HCT116 (cell line): ENCODE measurements around the gene YAE1. TPM values are rescaled to one million over a fixed set of nuclear protein-coding genes. Genes with fewer than 3 reads are reported as not detected.

Source experiments
- ATAC-seq: fragments of 200-7000 bp; cut with Tn5 transposase; 2 replicates; pipeline ENCODE4 v1.9.1; 2020; ENCODE audit warnings: mild to moderate bottlenecking, moderate library complexity
- BruUV-seq: library from RNA; stranded (reverse); fragments of 400-500 nt; replicated peaks from 2 replicates; lab custom pipeline; 2021; lab: Mats Ljungman, UMichigan
- CTCF ChIA-PET: fragments of 300-600 bp; sonication (Branson Sonifier 250); formaldehyde crosslinking; loops from one replicate; lab custom pipeline; 2021; ENCODE audit warnings: antibody characterized with exemption; lab: Charles Lee
- POLR2A ChIA-PET: fragments of 300-600, 350-600 bp; sonication (Branson Sonifier 250); formaldehyde crosslinking; loops from one replicate; lab custom pipeline; 2021; ENCODE audit warnings: antibody characterized with exemption; lab: Charles Lee
- RAD21 ChIA-PET, 2 experiments: fragments of 300-600 bp; sonication (Branson Sonifier 250); formaldehyde crosslinking; loops; one replicate each; lab custom pipeline; 2023; ENCODE audit warnings: low total read pairs in 2 of 2; ENCODE audit not compliant: uncharacterized antibody in 2 of 2, unreplicated experiment in 2 of 2, low non-redundant PET in 1 of 2; lab: Charles Lee
- DNase-seq: peaks from one replicate; pipeline ENCODE4 v3.0.0-alpha.2; 2010; ENCODE audit warnings: low read depth, low spot score
- H2AFZ ChIP-seq: fragments of 200-600 bp; shearing (Covaris generic), sonication (generic); 2 replicates; pipeline ENCODE4 v1.6.1; 2017; ENCODE audit warnings: low read depth, mixed run types, mixed read lengths, antibody characterized with exemption, low read length; ENCODE audit not compliant: poor library complexity, severe bottlenecking
- H3K27ac ChIP-seq: 2 replicates; pipeline ENCODE4 v1.5.1; 2012; ENCODE audit warnings: low read depth, low read length
- H3K27me3 ChIP-seq: fragments of 200-600 bp; sonication (generic); 2 replicates; pipeline ENCODE4 v1.6.1; 2016; ENCODE audit warnings: mixed run types, low read length, mixed read lengths; ENCODE audit not compliant: insufficient read depth
- H3K36me3 ChIP-seq, 2 experiments: fragments of 200-500 bp in 1 of 2; fragments of 200-600 bp in 1 of 2; sonication (Bioruptor generic) in 1 of 2; sonication (generic) in 1 of 2; 2 replicates each; pipeline versions ENCODE4 v1.5.1 to v1.6.1; 2014 to 2016; ENCODE audit warnings: low read length in 2 of 2, inconsistent platforms in 1 of 2, mixed read lengths in 1 of 2, mixed run types in 1 of 2; ENCODE audit not compliant: insufficient read depth in 2 of 2, control insufficient read depth in 1 of 2
- H3K4me1 ChIP-seq, 2 experiments: fragments of 200-600 bp in 1 of 2; sonication (generic) in 1 of 2; 2 replicates each; pipeline versions ENCODE4 v1.5.1 to v1.6.1; 2012 to 2017; ENCODE audit warnings: low read length in 2 of 2, inconsistent platforms in 1 of 2, mild to moderate bottlenecking in 1 of 2, mixed read lengths in 1 of 2, mixed run types in 1 of 2, moderate library complexity in 1 of 2; ENCODE audit not compliant: insufficient read depth in 2 of 2, control insufficient read depth in 1 of 2
- H3K4me2 ChIP-seq: fragments of 200-600 bp; sonication (generic); 2 replicates; pipeline ENCODE4 v1.6.1; 2017; ENCODE audit warnings: mixed run types, low read length, mixed read lengths
- H3K4me3 ChIP-seq, 2 experiments: fragments of 200-600 bp in 1 of 2; sonication (generic) in 1 of 2; replicated peaks in 1 of 2; 2 replicates each; pipeline ENCODE4 v1.5.1; 2011 to 2016; ENCODE audit warnings: low read length in 2 of 2, control low read depth in 1 of 2, low read depth in 1 of 2, mild to moderate bottlenecking in 1 of 2, mixed read lengths in 1 of 2, mixed run types in 1 of 2
- H3K79me2 ChIP-seq: fragments of 200-600 bp; sonication (generic); 2 replicates; pipeline ENCODE4 v1.6.1; 2017; ENCODE audit warnings: mild to moderate bottlenecking, mixed run types, low read length, moderate library complexity, mixed read lengths; ENCODE audit not compliant: insufficient read depth
- H3K9ac ChIP-seq: fragments of 200-600 bp; sonication (generic); 2 replicates; pipeline ENCODE4 v1.6.1; 2016; ENCODE audit warnings: low read length, mixed read lengths
- H3K9me2 ChIP-seq: fragments of 200-600 bp; sonication (generic), shearing (Covaris generic); 2 replicates; pipeline ENCODE4 v1.6.1; 2017; ENCODE audit warnings: mixed run types, mild to moderate bottlenecking, moderate library complexity; ENCODE audit not compliant: insufficient read depth
- H3K9me3 ChIP-seq, 2 experiments: fragments of 200-500 bp in 1 of 2; fragments of 200-600 bp in 1 of 2; sonication (Bioruptor generic) in 1 of 2; sonication (generic) in 1 of 2; 2 replicates each; pipeline ENCODE4 v1.6.1; 2014 to 2017; ENCODE audit warnings: low read length in 2 of 2, mixed read lengths in 2 of 2, inconsistent platforms in 1 of 2, low read depth in 1 of 2, mild to moderate bottlenecking in 1 of 2, mixed run types in 1 of 2, moderate library complexity in 1 of 2; ENCODE audit not compliant: control insufficient read depth in 1 of 2, insufficient read depth in 1 of 2
- H4K20me1 ChIP-seq: fragments of 200-600 bp; sonication (generic), shearing (Covaris generic); 2 replicates; pipeline ENCODE4 v1.6.1; 2017; ENCODE audit warnings: mixed run types, mild to moderate bottlenecking, moderate library complexity; ENCODE audit not compliant: insufficient read depth
- ATF3 ChIP-seq: IDR thresholded peaks from 2 replicates; pipeline ENCODE4 v1.6.1; 2012
- EGR1 ChIP-seq: IDR thresholded peaks from 2 replicates; pipeline ENCODE4 v1.6.1; 2012; ENCODE audit warnings: low read depth
- ELF1 ChIP-seq: IDR thresholded peaks from 2 replicates; pipeline ENCODE4 v1.6.1; 2012; ENCODE audit warnings: low read depth, borderline replicate concordance
- EZH2phosphoT487 ChIP-seq: fragments of 200-600 bp; IDR thresholded peaks from 2 replicates; pipeline ENCODE4 v1.6.1; 2018; ENCODE audit warnings: antibody characterized with exemption, borderline replicate concordance
- FOSL1 ChIP-seq: IDR thresholded peaks from 2 replicates; pipeline ENCODE4 v1.6.1; 2012; ENCODE audit warnings: low read depth
- MAX ChIP-seq: IDR thresholded peaks from 2 replicates; pipeline ENCODE4 v1.6.1; 2012
- REST ChIP-seq: IDR thresholded peaks from 2 replicates; pipeline ENCODE4 v1.6.1; 2012; ENCODE audit warnings: low read depth
- TCF7L2 ChIP-seq: IDR thresholded peaks from 2 replicates; pipeline ENCODE4 v1.7.0; 2011; ENCODE audit warnings: borderline replicate concordance, inconsistent platforms; ENCODE audit not compliant: insufficient read depth, insufficient read length; ENCODE audit errors: extremely low read depth
- ZBTB33 ChIP-seq: IDR thresholded peaks from 2 replicates; pipeline ENCODE4 v1.6.1; 2011; ENCODE audit warnings: mild to moderate bottlenecking, low read length, moderate library complexity; ENCODE audit not compliant: insufficient replicate concordance; ENCODE audit errors: extremely low read depth
- intact Hi-C: fragments of 100-400 bp; cut with micrococcal nuclease; formaldehyde crosslinking; loops from 2 replicates; pipeline ENCODE4 v1.10.0; 2022
- total RNA-seq: library from RNA; stranded (reverse); gene quantifications from one replicate; pipeline ENCODE4 v1.2.1, GENCODE V29; 2021; ENCODE audit not compliant: unreplicated experiment

YAE1 gene
- total RNA-seq, 1 experiment from 2014 or later: 16.9 TPM

- no peak for TF ChIP-seq REST
These were observed 52.7 kb downstream of the YAE1 start (continued) for GRCh38 chr7:39618868-39619267.

GRCh38 chr7:39620486-39620885 is 54.3 kb downstream of the YAE1 start:
- POLR2A ChIA-PET: no interaction called here
- H4K20me1 ChIP-seq: no peaks in the 10 kb centered on the region
- RAD21 ChIA-PET: interaction anchor here in 1 of 2 experiments (1.1 kb wide), 1 partner anchor 40 kb away, joined by 3 read pairs; no protein-coding TSS in a partner anchor
- DNase-seq (no peak), ATAC-seq (no peak)
- H3K27ac ChIP-seq: no peak overlapping the region
- H3K27me3 ChIP-seq: no peaks in the 10 kb centered on the region
- no peak overlapping the region for H3K4me2 ChIP-seq
- H3K4me1 ChIP-seq: peaks cover 4 to 23% of the 10 kb centered on the region in 2 experiments; a peak in 3 of 4 replicates
- intact Hi-C loops: loop anchor here (5.0 kb wide), 1 partner anchor 127 kb away; no protein-coding TSS in a partner anchor
- CTCF ChIA-PET: no interaction called here
- TF ChIP-seq ZBTB33 (no peak), EZH2phosphoT487 (no peak), ATF3 (no peak), ELF1 (no peak), TCF7L2 (no peak), MAX (no peak), FOSL1 (no peak), REST (no peak), EGR1 (no peak)
- peaks cover 29% of the 10 kb centered on the region for H3K79me2 ChIP-seq
- no peaks in the 10 kb centered on the region for H3K9me3 ChIP-seq
- no TSS peak for BruUV-seq
- H3K9ac ChIP-seq: no peak overlapping the region
- no peaks in the 10 kb centered on the region for H3K9me2 ChIP-seq
- no peak overlapping the region for H3K4me3 ChIP-seq
- no peaks in the 10 kb centered on the region for H3K36me3 ChIP-seq
- H2AFZ ChIP-seq: no peak overlapping the region
